Vagina (tissue), 2 donors: ENCODE data around the gene BTAF1.

ENCODE experiments used
- POLR2AphosphoS5 ChIP-seq, 2 donors: sonication (generic); formaldehyde crosslinking; IDR thresholded peaks; one replicate each; pipeline ENCODE4 v1.9.0; 2017; ENCODE audit warnings: antibody characterized with exemption in 2 of 2, mild to moderate bottlenecking in 2 of 2, low read depth in 1 of 2; ENCODE audit not compliant: insufficient read depth in 1 of 2
- TF ChIP-seq, protein P1 (sequence below), 3 experiments: fragments of 450-650 bp in 2 of 3; fragments of 200-600 bp in 1 of 3; sonication (generic) in 1 of 3; IDR thresholded peaks; one replicate each; pipeline ENCODE4 v1.5.1; 2017 to 2019; ENCODE audit warnings: antibody characterized with exemption in 3 of 3, mild to moderate bottlenecking in 2 of 3, moderate library complexity in 2 of 3

DNA sequence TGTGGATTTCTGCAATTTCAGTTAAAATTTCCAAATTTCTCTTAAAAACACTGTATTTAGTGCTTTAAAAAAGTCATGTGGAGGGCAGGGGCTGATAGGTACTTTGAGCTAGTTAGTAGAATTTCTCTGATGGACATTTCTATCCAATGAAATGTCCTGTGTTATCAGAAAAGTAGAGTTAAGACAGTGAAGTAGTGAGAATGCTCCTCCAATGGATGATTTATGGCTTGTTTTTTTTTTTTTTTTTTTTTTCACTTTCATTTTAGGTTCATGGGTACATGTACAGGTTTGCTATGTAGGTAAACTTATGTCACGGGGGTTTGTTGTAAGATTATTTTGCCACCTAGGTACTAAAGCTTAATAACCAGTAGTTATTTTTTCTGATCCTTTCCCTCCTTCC lies 55.0 kb downstream of the BTAF1 start:
- TF ChIP-seq POLR2AphosphoS5 (IDR thresholded peaks at IDR 0.05; ENCODE audit: insufficient read depth in 1 of 2, low read depth in 1 of 2), result no peak
- TF ChIP-seq, protein P1, sequence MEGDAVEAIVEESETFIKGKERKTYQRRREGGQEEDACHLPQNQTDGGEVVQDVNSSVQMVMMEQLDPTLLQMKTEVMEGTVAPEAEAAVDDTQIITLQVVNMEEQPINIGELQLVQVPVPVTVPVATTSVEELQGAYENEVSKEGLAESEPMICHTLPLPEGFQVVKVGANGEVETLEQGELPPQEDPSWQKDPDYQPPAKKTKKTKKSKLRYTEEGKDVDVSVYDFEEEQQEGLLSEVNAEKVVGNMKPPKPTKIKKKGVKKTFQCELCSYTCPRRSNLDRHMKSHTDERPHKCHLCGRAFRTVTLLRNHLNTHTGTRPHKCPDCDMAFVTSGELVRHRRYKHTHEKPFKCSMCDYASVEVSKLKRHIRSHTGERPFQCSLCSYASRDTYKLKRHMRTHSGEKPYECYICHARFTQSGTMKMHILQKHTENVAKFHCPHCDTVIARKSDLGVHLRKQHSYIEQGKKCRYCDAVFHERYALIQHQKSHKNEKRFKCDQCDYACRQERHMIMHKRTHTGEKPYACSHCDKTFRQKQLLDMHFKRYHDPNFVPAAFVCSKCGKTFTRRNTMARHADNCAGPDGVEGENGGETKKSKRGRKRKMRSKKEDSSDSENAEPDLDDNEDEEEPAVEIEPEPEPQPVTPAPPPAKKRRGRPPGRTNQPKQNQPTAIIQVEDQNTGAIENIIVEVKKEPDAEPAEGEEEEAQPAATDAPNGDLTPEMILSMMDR (IDR thresholded peaks at IDR 0.05), result no peak
